Right cardiac atrium (tissue), 5 donors: ENCODE data around the gene SSPN. TPM values are rescaled to one million over a fixed set of nuclear protein-coding genes. Genes with fewer than 3 reads are reported as not detected.

ENCODE experiments used
- ATAC-seq, 2 donors: fragments of 200-7000 bp; cut with Tn5 transposase; one replicate each; pipeline versions ENCODE4 v1.8.0 to v1.9.1; 2020; ENCODE audit warnings: moderate library complexity in 2 of 2, mild to moderate bottlenecking in 1 of 2
- DNase-seq, 3 donors: peaks; one replicate each; pipeline ENCODE4 v3.0.0-alpha.2; 2020
- H3K27ac ChIP-seq: one replicate; pipeline ENCODE4 v1.5.1; 2013; ENCODE audit warnings: mild to moderate bottlenecking, low read length, control low read depth, moderate library complexity
- H3K27me3 ChIP-seq: one replicate; pipeline ENCODE4 v1.6.1; 2013; ENCODE audit not compliant: control insufficient read depth, insufficient read depth
- H3K4me1 ChIP-seq: one replicate; pipeline ENCODE4 v1.6.1; 2013; ENCODE audit warnings: low read length; ENCODE audit not compliant: control insufficient read depth, insufficient read depth
- H3K4me3 ChIP-seq: one replicate; pipeline ENCODE4 v1.5.1; 2013; ENCODE audit warnings: low read length, control low read depth
- H3K9me3 ChIP-seq: one replicate; pipeline ENCODE4 v1.6.1; 2013; ENCODE audit warnings: low read length; ENCODE audit not compliant: control insufficient read depth
- WGBS: extraction: QIAGEN DNeasy Blood & Tissue Kit; methylation state at CpG from one replicate; pipeline ENCODE4 v1.1.7; 2013; 5-methylcytosine and 5-hydroxymethylcytosine counted together
- intact Hi-C, 4 donors: fragments of 100-400 bp; cut with DNase I; formaldehyde crosslinking; loops; one replicate each; pipeline versions ENCODE4 v1.11.0 to v1.14.0; 2022 to 2023
- polyA plus RNA-seq: library from polyadenylated mRNA; stranded (reverse); fragments of 200-250 nt; gene quantifications from one replicate; pipeline ENCODE4 v1.2.3, GENCODE V29; 2013
- total RNA-seq, 4 donors: library from RNA; stranded (reverse); fragmentation: NEBNext Ultra II Directional; extraction: Animal tissue kit (Norgen Biotek cat#: 25700); gene quantifications; one replicate each; pipeline ENCODE4 v1.2.1, GENCODE V29; 2021
- donor health status: healthy with polysubstance abuse.
- donor health status: DM: no; HTN: yes; CAD: no.
- donor health status: DM: no; HTN: no; CAD: no.
- donor health status: DM: no; HTN: yes; CAD: no; lungs with severe emphysema.
- donor health status: DM: yes; HTN: yes; CAD: no.

The SSPN gene
- total and polyA plus RNA-seq, 5 donors: 21.5 to 109 (median 88.5) TPM

DNA sequence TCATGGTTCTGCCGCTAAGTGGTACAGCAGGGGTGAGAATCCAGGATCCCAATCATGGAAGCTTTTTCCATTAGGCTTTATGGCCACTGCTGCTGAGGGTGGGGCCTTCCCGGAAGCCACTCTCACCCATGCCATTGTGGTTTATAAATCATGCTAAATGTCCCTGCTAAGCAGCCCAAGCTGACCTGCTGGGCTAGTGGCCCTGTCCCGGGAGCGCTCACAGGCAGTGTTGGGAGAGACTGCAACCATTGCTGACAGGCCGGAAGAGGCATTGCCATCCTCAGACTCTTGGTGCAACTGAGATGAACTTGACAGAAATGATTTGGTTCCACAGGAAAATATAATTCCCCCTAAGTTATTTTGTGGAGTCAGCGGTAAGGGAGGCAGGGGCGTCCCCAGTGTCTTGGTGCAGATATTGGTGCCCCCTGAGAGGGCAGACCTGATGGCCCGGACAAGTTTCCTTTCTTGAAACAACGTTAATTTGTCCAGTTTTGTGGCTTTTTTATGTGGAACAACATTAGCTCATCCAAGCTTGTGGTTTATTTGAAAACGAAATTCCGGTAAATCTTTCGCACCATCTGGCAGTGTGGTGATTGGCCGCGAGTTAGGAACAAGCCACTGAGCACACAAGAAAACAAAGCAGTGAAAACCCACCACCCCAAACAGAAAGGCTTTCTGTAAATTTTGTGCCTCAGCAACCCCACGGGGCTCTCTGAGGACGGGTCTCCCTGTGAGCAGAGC is 82.3 kb downstream of the SSPN start:
- intact Hi-C loops: loop anchor here in 1 of 4 donors (10.0 kb wide), 1 partner anchor 153 kb away; the partner anchor contains the start of gene BHLHE41
- DNase-seq: no peak
- no peaks in the 10 kb centered on the region for H3K27me3 ChIP-seq
- 83% methylated on average over 16 of the region's 16 CpGs for WGBS
- H3K4me3 ChIP-seq: no peak overlapping the region
- peaks cover 10% of the 10 kb centered on the region for H3K4me1 ChIP-seq
- no peak overlapping the region for H3K27ac ChIP-seq
- ATAC-seq: no peak
- H3K9me3 ChIP-seq: no peaks in the 10 kb centered on the region

DNA sequence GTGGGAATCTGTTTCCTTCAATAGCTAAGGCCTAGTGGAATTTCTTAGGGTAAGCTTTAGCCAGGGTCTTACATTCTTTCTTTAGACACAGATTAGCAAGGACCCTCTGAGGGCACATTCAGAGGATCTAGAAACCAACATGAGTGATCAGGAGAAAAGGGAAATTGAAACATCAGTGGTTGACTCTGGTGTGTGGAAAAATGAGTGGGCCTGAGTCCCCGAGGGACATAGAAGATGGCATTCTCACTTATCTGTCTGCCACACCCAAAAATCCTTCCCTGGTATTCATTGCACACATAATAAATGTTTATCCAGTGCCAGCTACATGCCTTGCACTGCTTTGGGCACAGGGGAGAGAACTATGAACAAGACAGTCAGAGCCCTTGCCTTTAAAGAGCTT is 82.9 kb downstream of the SSPN start:
- H3K4me1 ChIP-seq: peaks cover 10% of the 10 kb centered on the region
- DNase-seq (no peak), ATAC-seq (no peak)
- no peak overlapping the region for H3K4me3 ChIP-seq
- H3K9me3 ChIP-seq: no peaks in the 10 kb centered on the region
- H3K27me3 ChIP-seq: no peaks in the 10 kb centered on the region
- whole genome bisulfite sequencing: 74% methylated on average over 1 of the region's 1 CpG
- intact Hi-C loops: loop anchor here in 1 of 4 donors (10.0 kb wide), 1 partner anchor 153 kb away; the partner anchor contains the start of gene BHLHE41
- H3K27ac ChIP-seq: no peak overlapping the region

DNA sequence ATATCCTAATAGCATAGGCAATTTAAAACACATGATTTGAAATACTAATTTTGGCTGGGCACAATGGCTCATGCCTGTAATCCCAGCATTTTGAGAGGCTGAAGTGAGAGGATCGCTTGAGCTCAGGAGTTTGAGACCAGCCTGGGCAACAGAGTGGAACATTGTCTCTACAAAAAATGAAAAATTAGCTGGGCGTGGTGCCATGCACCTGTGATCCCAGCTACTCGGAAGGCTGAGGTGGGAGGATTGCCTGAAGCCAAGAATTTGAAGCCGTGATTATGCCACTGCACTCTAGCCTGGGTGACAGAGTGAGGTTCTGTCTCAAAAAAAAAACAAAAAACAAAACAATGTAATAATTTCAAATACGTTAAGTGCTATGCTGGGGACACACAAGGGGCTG is 83.3 kb downstream of the SSPN start:
- H3K27ac ChIP-seq: no peak overlapping the region
- no peaks in the 10 kb centered on the region for H3K9me3 ChIP-seq
- ATAC-seq: no peak
- H3K4me3 ChIP-seq: no peak overlapping the region
- intact Hi-C loops: loop anchor here in 1 of 4 donors (10.0 kb wide), 1 partner anchor 154 kb away; the partner anchor contains the start of gene BHLHE41
- no peak for DNase-seq
- 91% methylated on average over 5 of the region's 5 CpGs for WGBS
- H3K4me1 ChIP-seq: peaks cover 8% of the 10 kb centered on the region
- no peaks in the 10 kb centered on the region for H3K27me3 ChIP-seq

DNA sequence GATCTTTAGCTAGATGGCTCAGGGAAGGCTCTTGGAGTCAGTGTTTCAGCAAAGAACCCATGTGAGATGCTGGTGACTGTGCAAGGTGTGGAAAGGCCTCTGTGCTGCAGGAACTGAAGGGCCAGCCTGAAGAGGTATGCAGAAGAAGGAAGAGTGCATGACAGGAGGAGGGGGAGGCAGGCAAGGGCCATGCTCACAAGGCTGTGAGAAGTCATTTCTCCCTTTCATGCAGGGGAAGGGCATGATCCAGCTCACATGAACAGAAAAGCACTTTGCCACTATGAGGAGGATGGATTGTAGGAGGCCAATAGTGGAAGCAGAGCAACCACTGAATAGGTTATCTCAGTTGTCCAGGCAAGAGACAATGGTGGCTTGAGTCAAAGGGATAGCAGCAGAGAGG is 83.7 kb downstream of the SSPN start:
- intact Hi-C loops: loop anchor here in 1 of 4 donors (10.0 kb wide), 1 partner anchor 154 kb away; the partner anchor contains the start of gene BHLHE41
- H3K4me1 ChIP-seq: peaks cover 5% of the 10 kb centered on the region

DNA sequence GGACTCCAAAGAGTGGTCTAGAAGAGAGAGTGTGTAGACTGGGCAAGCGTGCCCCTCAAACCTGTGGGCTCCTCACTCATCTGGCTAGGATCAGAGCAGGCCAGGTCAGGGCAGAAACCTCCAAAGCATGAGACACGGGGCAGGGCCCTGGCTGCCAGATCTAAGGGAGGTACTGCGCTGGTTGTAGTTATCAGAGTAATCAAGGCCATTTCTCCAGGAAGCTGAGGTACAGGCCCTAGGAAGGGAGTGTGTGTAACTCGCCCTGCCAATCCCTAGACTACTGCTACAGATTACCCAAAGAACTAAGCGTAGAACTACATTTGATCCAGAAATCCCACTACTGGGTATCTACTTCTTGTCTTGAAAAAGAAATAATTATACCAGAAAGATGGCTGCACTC is 84.5 kb downstream of the SSPN start:
- no peaks in the 10 kb centered on the region for H3K9me3 ChIP-seq
- no peaks in the 10 kb centered on the region for H3K27me3 ChIP-seq
- H3K4me3 ChIP-seq: no peak overlapping the region
- DNase-seq (no peak), ATAC-seq (no peak)
- no peak overlapping the region for H3K27ac ChIP-seq
- WGBS: 94% methylated on average over 5 of the region's 5 CpGs
- intact Hi-C loops: loop anchor here in 2 of 4 donors (10.0 kb wide), 1 partner anchor 155 kb away; the partner anchor contains the start of gene BHLHE41 (in 2 of the 2)
- no peaks in the 10 kb centered on the region for H3K4me1 ChIP-seq

More for the DNA sequence above, 83.7 kb downstream of the SSPN start:
- Histone ChIP-seq H3K4me3 (no peak overlapping the region), H3K27me3 (no peaks in the 10 kb centered on the region), H3K9me3 (no peaks in the 10 kb centered on the region), H3K27ac (no peak overlapping the region)
- DNase-seq (no peak), ATAC-seq (no peak)

GRCh38 chr12:26280869-26281268 is 85.5 kb downstream of the SSPN start:
- 95% methylated on average over 3 of the region's 3 CpGs for WGBS
- Histone ChIP-seq H3K9me3 (no peaks in the 10 kb centered on the region), H3K27ac (no peak overlapping the region), H3K27me3 (no peaks in the 10 kb centered on the region), H3K4me1 (no peaks in the 10 kb centered on the region), H3K4me3 (no peak overlapping the region)
- no peak for ATAC-seq
- intact Hi-C loops: loop anchor here in 1 of 4 donors (10.0 kb wide), 1 partner anchor 156 kb away; the partner anchor contains the start of gene BHLHE41
- DNase-seq: no peak

DNA sequence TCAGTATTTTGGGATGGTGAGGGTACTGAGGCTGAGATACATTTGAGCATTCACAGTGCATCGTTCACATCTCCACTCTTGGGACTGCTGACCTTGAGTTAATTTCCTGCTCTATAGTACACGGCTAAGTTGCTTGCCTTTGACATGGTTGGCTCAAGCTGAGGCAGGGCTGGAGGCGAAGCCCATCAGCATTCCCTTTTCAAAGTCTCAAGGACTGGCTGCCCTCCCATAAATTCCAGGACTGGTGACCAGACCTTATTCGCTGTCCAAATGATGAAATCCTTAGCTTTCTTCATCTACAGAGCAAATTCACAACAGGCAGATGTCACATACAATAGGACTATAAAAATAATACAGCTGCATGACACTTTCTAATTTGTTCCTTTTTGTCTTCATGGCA is 85.9 kb downstream of the SSPN start:
- peak; percentile 56 to 68 (median 62) for DNase-seq
- peak; percentile 65 to 69 for ATAC-seq
- Histone ChIP-seq H3K27ac (no peak overlapping the region), H3K4me1 (no peaks in the 10 kb centered on the region), H3K4me3 (no peak overlapping the region), H3K9me3 (no peaks in the 10 kb centered on the region), H3K27me3 (no peaks in the 10 kb centered on the region)
- intact Hi-C loops: loop anchor here in 1 of 4 donors (10.0 kb wide), 1 partner anchor 157 kb away; the partner anchor contains the start of gene BHLHE41
- WGBS: 63% methylated on average over 4 of the region's 4 CpGs

DNA sequence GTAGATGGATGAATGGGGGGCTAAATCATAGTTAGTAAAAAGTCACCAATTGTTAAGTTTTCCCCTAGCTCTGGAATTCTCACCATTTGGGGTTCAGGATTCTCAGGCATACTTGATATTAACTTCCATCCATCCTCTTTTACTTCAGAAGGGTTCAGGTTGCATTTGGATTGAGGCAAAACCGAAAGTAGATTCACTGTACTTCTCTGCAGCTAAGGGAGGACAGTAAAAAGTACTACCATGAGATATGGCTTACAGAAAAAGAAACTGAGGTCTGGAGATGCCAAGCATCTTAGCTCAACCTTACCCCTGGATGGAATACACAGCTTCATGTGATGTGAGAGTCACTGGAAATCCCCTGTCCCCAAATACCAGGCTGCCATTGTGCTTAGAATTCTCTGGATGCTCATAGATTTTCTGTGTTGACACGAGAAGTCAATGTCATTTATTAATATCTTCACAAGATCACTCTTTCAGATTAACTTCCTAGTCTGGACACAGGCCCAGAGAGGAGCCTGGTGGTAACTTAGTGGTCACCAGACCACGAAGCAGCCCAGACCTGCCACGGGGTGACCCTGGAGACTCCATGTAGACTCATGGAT is 87.1 kb downstream of the SSPN start:
- intact Hi-C loops: loop anchor here in 1 of 4 donors (10.0 kb wide), 1 partner anchor 158 kb away; the partner anchor contains the start of gene BHLHE41
- Histone ChIP-seq H3K4me1 (no peaks in the 10 kb centered on the region), H3K27ac (no peak overlapping the region), H3K27me3 (no peaks in the 10 kb centered on the region), H3K4me3 (no peak overlapping the region), H3K9me3 (no peaks in the 10 kb centered on the region)
- DNase-seq (no peak), ATAC-seq (no peak)
- 87% methylated on average over 4 of the region's 4 CpGs for WGBS

DNA sequence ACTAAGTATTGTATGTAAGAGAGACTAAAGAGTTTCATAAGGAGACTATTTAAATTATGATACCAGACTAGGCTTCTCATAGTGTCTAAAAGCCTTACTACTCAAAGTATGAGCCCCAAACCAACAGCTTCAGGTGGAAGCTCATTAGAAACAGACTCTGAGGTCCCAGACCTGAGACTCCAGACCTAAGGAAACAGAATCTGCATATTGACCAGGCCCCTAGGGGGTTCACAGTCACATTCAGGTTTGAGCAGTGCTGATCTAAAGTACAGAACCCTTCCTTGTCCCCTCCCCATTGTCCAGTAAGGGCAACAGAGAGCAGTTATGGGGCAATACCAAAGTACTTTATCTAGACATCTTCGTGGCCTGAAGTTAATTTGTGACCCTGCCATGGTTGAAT is 87.7 kb downstream of the SSPN start:
- Histone ChIP-seq H3K4me3 (no peak overlapping the region), H3K27me3 (no peaks in the 10 kb centered on the region), H3K4me1 (peaks cover 3% of the 10 kb centered on the region), H3K27ac (no peak overlapping the region), H3K9me3 (no peaks in the 10 kb centered on the region)
- WGBS: 43% methylated on average over 1 of the region's 1 CpG
- no peak for ATAC-seq
- DNase-seq: no peak
- intact Hi-C loops: loop anchor here in 1 of 4 donors (10.0 kb wide), 1 partner anchor 158 kb away; the partner anchor contains the start of gene BHLHE41

- DNase-seq (no peak), ATAC-seq (no peak)
- 87% methylated on average over 2 of the region's 2 CpGs for WGBS
- Histone ChIP-seq H3K4me1 (peaks cover 7% of the 10 kb centered on the region), H3K4me3 (no peak overlapping the region), H3K9me3 (no peaks in the 10 kb centered on the region), H3K27ac (no peak overlapping the region), H3K27me3 (no peaks in the 10 kb centered on the region)
- intact Hi-C loops: loop anchor here in 1 of 4 donors (10.0 kb wide), 1 partner anchor 159 kb away; the partner anchor contains the start of gene BHLHE41
These were observed 88.2 kb downstream of the SSPN start for GRCh38 chr12:26283617-26284016.

DNA sequence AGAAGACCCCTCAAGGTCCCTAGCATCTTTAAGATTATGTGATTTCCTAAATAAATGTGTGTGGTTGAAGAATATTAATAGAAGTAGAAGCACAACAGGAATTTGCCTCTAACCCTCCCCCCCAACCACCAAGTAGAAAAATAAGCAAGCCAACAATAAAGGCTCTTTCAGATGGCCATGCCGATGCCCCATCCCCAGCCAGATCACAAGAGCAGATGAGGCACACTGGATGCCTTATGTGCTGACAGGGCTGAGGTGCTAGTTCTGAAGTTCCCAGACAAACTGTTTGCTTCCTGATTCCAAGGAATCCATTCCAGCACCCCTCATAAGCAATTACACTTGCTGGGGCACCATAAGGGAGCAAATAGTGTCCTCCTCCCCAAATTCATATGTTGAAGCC is 90.0 kb downstream of the SSPN start:
- H3K4me1 ChIP-seq: peaks cover 7% of the 10 kb centered on the region
- no peak overlapping the region for H3K27ac ChIP-seq
- H3K4me3 ChIP-seq: no peak overlapping the region
- intact Hi-C loops: loop anchor here in 1 of 4 donors (10.0 kb wide), 1 partner anchor 161 kb away; the partner anchor contains the start of gene BHLHE41
- 89% methylated on average over 1 of the region's 1 CpG for WGBS
- ATAC-seq: no peak
- H3K9me3 ChIP-seq: no peaks in the 10 kb centered on the region
- H3K27me3 ChIP-seq: no peaks in the 10 kb centered on the region
- no peak for DNase-seq
